OCI-LY7 (cell line): ENCODE data around the gene CTBP2. TPM values are rescaled to one million over a fixed set of nuclear protein-coding genes. Genes with fewer than 3 reads are reported as not detected.

Source experiments
- BruUV-seq: library from RNA; stranded (reverse); fragments of 400-500 nt; replicated peaks from 2 replicates; lab custom pipeline; 2021; lab: Mats Ljungman, UMichigan
- CTCF ChIA-PET: fragments of 300-600 bp; sonication (Branson Sonifier 250); formaldehyde crosslinking; loops from one replicate; lab custom pipeline; 2022; ENCODE audit warnings: antibody characterized with exemption; ENCODE audit not compliant: unreplicated experiment; lab: Charles Lee
- POLR2A ChIA-PET: fragments of 300-600 bp; sonication (Branson Sonifier 250); formaldehyde crosslinking; loops from one replicate; lab custom pipeline; 2022; ENCODE audit warnings: antibody characterized with exemption; lab: Charles Lee
- DNase-seq: peaks from one replicate; pipeline ENCODE4 v3.0.0-alpha.2; 2015; ENCODE audit warnings: low spot score
- H2AFZ ChIP-seq: fragments of 200-600 bp; sonication (generic), shearing (Covaris generic); 2 replicates; pipeline ENCODE4 v1.6.1; 2014; ENCODE audit warnings: mild to moderate bottlenecking, antibody characterized with exemption, low read length, moderate library complexity
- H3K27ac ChIP-seq: fragments of 200-600 bp; sonication (generic); 2 replicates; pipeline ENCODE4 v1.5.1; 2014; ENCODE audit warnings: mixed run types, low read depth, mild to moderate bottlenecking, moderate library complexity, low read length, inconsistent platforms; ENCODE audit not compliant: poor library complexity, severe bottlenecking
- H3K36me3 ChIP-seq: fragments of 200-600 bp; sonication (generic); 2 replicates; pipeline ENCODE4 v1.6.1; 2014; ENCODE audit warnings: mild to moderate bottlenecking, antibody characterized with exemption, low read length, moderate library complexity, mixed read lengths; ENCODE audit not compliant: insufficient read depth
- H3K4me1 ChIP-seq: fragments of 200-600 bp; sonication (generic); 2 replicates; pipeline ENCODE4 v1.5.1; 2014; ENCODE audit warnings: mild to moderate bottlenecking, low read length; ENCODE audit not compliant: insufficient read depth, poor library complexity, severe bottlenecking
- H3K4me2 ChIP-seq: fragments of 200-600 bp; sonication (generic); 2 replicates; pipeline ENCODE4 v1.6.1; 2014; ENCODE audit warnings: mild to moderate bottlenecking, low read length
- H3K4me3 ChIP-seq: fragments of 200-600 bp; sonication (generic); 2 replicates; pipeline ENCODE4 v1.5.1; 2014; ENCODE audit warnings: mild to moderate bottlenecking, low read depth, low read length; ENCODE audit not compliant: poor library complexity, severe bottlenecking
- H3K79me2 ChIP-seq: fragments of 200-600 bp; sonication (generic); 2 replicates; pipeline ENCODE4 v1.6.1; 2016; ENCODE audit warnings: low read depth, mild to moderate bottlenecking, low read length, moderate library complexity, mixed read lengths; ENCODE audit not compliant: insufficient read depth
- H3K9me2 ChIP-seq: fragments of 200-600 bp; sonication (generic); 2 replicates; pipeline ENCODE4 v1.6.1; 2016; ENCODE audit warnings: mild to moderate bottlenecking, low read length, mixed read lengths; ENCODE audit not compliant: insufficient read depth
- H3K9me3 ChIP-seq: fragments of 200-600 bp; sonication (generic); 2 replicates; pipeline ENCODE4 v1.6.1; 2014; ENCODE audit warnings: mild to moderate bottlenecking, mixed run types, low read length, mixed read lengths
- H4K20me1 ChIP-seq: fragments of 200-600 bp; sonication (generic); 2 replicates; pipeline ENCODE4 v1.6.1; 2014; ENCODE audit warnings: mild to moderate bottlenecking, antibody characterized with exemption, low read length, moderate library complexity, mixed read lengths; ENCODE audit not compliant: insufficient read depth
- EZH2phosphoT487 ChIP-seq: fragments of 200-600 bp; sonication (generic); IDR thresholded peaks from 2 replicates; pipeline ENCODE4 v1.6.1; 2018; ENCODE audit warnings: low read depth, borderline replicate concordance, mild to moderate bottlenecking, mixed run types, antibody characterized with exemption, low read length, moderate library complexity, mixed read lengths
- intact Hi-C: fragments of 100-400 bp; cut with micrococcal nuclease; formaldehyde crosslinking; loops from one replicate; pipeline ENCODE4 v1.10.0; 2022; ENCODE audit not compliant: unreplicated experiment
- total RNA-seq, 2 experiments: library from RNA; depleted of rRNA in 1 of 2; stranded (reverse); fragments of >200 nt in 1 of 2; shearing (Covaris generic) in 1 of 2; gene quantifications; 2 replicates each; pipeline ENCODE4 v1.2.3, GENCODE V29; 2014 to 2022
- TF ChIP-seq, protein P1 (sequence below): fragments of 200-600 bp; sonication (generic); conservative IDR thresholded peaks from 2 replicates; pipeline ENCODE4 v1.5.1; 2014; ENCODE audit warnings: mild to moderate bottlenecking, antibody characterized with exemption, low read length, moderate library complexity, mixed read lengths

Gene CTBP2
- total RNA-seq, 2 experiments from 2014 or later, result not detected

DNA sequence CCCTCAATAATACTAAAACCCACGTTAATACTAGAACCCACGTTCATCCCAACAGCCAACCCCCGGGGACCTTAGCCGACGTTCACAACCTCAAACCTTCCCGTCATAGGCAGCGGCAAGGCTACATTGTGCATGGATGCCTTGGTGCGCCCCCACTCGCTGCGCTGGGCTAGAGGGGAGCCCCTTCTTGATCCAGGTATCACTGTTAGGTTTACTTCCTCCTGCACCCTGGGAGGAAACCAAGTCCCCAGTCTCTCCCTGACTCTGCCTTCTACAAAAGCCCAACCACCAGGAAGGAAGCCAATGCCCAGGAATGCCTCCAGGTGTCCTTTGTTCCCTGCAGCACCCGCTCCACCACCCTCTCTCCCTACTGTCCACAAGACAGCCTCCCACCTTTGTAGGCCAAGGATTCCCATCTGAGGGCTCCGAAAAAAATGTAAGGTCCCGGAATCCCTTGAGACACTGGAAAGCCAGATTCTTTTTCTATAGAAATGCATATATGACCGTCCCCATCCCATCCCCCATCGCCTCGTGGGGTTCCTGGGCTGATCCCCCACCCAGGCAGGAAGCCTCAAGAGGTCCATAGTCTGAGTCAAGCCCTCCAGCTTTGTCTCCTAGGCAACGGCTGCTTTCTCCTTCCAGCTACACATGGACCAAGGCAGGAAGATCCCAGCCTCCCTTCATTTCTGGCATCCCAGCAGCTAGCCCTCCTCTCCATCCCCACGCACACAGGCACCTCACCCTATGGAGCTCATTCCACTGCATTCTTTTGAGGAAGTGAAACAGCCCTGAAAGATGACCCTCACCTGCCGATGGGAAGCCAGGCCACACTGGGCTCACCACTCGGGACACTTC is 25.2 kb downstream of the CTBP2 start:
- no peaks in the 10 kb centered on the region for H3K79me2 ChIP-seq
- no TSS peak for BruUV-seq
- CTCF ChIA-PET, result no interaction called here

DNA sequence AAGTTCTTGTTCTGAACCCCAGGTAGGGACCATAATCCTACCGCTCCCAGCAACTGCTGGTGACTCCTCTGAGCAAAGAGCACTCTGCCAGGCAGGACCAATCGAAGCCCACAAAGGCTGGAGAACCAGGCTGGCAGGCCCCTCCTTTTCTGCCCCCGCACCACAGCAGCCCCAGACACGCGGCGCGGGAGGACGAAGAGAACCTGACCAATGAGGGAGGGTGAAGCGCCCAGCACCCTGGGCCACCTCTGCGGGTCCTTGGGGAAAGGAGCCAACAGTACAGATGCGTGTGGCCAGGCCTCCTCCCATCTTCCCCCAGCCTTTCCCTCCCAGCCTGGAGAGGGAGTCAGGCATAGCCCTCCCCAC is 25.9 kb downstream of the CTBP2 start:
- POLR2A ChIA-PET, result no interaction called here
- BruUV-seq, result no TSS peak
- H4K20me1 ChIP-seq, result no peaks in the 10 kb centered on the region

More for the DNA sequence above, 25.2 kb downstream of the CTBP2 start:
- Histone ChIP-seq H3K4me2 (no peak overlapping the region), H2AFZ (no peak overlapping the region), H3K4me1 (no peaks in the 10 kb centered on the region), H3K4me3 (no peak overlapping the region), H3K27ac (no peak overlapping the region), H3K9me3 (no peaks in the 10 kb centered on the region), H3K36me3 (no peaks in the 10 kb centered on the region), H4K20me1 (no peaks in the 10 kb centered on the region), H3K9me2 (no peaks in the 10 kb centered on the region)
- DNase-seq, result no peak
- intact Hi-C loops, result no loop called here
- TF ChIP-seq, protein P1, sequence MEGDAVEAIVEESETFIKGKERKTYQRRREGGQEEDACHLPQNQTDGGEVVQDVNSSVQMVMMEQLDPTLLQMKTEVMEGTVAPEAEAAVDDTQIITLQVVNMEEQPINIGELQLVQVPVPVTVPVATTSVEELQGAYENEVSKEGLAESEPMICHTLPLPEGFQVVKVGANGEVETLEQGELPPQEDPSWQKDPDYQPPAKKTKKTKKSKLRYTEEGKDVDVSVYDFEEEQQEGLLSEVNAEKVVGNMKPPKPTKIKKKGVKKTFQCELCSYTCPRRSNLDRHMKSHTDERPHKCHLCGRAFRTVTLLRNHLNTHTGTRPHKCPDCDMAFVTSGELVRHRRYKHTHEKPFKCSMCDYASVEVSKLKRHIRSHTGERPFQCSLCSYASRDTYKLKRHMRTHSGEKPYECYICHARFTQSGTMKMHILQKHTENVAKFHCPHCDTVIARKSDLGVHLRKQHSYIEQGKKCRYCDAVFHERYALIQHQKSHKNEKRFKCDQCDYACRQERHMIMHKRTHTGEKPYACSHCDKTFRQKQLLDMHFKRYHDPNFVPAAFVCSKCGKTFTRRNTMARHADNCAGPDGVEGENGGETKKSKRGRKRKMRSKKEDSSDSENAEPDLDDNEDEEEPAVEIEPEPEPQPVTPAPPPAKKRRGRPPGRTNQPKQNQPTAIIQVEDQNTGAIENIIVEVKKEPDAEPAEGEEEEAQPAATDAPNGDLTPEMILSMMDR, result no peak
- TF ChIP-seq EZH2phosphoT487, result no peak
- POLR2A ChIA-PET, result no interaction called here

More for the DNA sequence above, 25.9 kb downstream of the CTBP2 start:
- DNase-seq, result no peak
- H3K79me2 ChIP-seq, result no peaks in the 10 kb centered on the region
- H3K4me3 ChIP-seq, result no peak overlapping the region
- no peak overlapping the region for H3K4me2 ChIP-seq
- no peaks in the 10 kb centered on the region for H3K9me2 ChIP-seq
- intact Hi-C loops, result no loop called here
- H3K36me3 ChIP-seq, result no peaks in the 10 kb centered on the region
- no peak for TF ChIP-seq EZH2phosphoT487
- TF ChIP-seq, protein P1, result no peak
- H2AFZ ChIP-seq, result no peak overlapping the region
- H3K4me1 ChIP-seq, result no peaks in the 10 kb centered on the region
- CTCF ChIA-PET, result no interaction called here
- no peaks in the 10 kb centered on the region for H3K9me3 ChIP-seq
- no peak overlapping the region for H3K27ac ChIP-seq
